Measurements from ENCODE around the gene PLSCR3.

PLSCR3 gene

DNA sequence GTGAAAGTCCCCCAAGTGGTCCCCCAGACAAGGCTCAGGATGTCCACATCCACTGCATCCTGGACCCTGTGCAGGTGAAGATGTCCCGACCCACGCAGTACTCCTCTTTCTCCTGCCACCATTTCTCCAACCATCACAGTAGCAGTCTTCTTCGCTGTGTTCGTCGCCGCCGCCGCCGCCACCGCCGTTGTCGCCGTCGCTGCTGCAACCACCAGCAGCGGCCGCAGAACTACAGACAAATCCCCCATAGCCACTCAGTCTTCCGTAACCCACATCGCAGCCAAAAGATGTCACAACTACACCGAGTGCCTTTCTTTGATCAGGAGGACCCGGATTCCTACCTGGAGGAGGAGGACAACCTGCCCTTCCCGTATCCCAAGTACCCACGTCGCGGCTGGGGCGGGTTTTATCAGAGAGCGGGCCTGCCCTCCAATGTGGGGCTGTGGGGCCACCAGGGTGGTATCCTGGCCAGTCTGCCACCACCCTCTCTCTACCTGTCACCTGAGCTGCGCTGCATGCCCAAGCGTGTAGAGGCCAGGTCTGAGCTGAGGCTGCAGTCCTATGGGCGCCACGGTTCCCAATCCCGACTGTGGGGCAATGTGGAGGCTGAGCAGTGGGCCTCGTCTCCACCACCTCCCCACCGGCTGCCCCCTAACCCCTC lies 32.0 kb upstream of the PLSCR3 start:
- no peak for DNase-seq (ENCODE audit: low spot score)

DNA sequence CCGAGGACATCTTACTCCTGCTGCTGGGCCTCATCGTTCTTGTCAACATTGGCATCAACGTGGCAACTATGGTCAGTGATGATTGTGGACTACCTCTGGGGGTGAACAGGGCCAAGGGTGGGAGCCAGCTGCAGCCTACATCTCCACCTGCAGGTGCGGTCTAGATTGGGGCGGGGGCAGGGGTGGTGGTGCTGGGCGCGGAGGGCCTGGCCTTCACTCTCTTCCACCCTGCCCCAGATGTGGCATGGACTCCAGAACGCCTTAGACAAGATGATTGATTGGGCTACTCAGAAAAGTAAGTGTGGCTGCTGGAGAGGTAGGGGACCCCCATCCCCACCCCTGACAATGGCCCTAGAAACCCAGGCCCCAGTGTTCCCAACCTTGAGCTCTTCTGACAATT lies 31.4 kb upstream of the PLSCR3 start:
- DNase-seq (ENCODE audit: low spot score) = no peak

DNA sequence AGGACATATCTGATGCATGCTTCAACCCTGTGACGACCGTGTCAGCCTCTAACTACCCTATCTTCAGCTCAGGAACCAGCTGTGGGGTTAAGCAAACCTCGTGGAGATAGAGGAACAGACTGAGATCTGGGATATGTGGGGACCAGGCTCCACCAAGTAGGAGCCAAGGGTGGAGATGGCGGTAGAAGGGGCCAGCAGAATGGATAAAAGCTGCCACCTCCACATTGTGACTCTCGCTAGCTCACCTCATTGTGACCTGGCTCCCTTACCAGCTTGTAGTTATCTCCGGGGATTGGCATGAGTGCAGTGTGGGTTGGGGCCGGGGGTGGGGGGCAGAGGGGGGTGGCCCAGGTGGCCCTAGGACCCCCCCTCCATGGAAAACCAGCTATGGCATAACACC lies 31.0 kb upstream of the PLSCR3 start, which contains the start of gene SPEM2:
TSS of gene SPEM2 (plus strand) at position 301 of the 400 bp plus-strand sequence. CDS start at position 374, 73 bp downstream.
- DNase-seq (ENCODE audit: low spot score) = no peak

DNA sequence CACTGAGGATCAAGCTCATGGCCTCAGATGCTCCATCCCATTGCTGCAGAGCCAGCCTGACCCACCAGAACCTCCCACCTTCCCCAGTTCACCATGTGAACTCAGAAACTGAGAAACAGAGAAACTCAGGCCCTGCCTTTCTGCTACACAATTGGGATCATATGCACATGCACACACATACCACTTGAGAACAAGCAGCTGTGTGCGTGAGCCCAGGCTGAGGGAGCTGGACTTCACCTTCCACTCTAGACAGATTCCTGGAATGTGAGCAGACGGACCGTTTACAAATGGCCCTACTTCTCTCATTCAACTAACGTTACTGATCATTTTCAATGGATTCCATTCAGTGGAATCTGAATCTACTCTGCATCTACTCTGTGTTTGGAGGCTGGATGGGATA lies 29.4 kb upstream of the PLSCR3 start:
- DNase-seq (ENCODE audit: low spot score) = no peak

DNA sequence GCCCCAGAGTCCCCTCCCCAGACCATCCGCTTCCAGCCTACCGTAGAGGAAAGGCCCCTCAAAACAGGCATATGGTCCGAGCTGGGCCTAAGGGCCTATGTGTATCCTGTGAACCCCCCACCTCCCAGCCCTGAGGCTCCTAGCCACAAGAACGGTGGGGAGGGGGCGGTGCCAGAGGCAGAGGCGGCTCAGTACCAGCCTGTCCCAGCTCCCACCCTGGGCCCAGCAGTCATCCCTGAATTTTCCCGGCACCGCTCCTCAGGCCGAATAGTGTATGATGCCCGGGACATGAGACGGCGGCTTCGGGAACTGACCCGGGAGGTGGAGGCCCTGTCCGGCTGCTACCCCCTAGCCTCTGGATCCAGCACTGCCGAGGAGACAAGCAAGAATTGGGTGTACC lies 26.9 kb upstream of the PLSCR3 start:
- DNase-seq (ENCODE audit: low spot score) = no peak

DNA sequence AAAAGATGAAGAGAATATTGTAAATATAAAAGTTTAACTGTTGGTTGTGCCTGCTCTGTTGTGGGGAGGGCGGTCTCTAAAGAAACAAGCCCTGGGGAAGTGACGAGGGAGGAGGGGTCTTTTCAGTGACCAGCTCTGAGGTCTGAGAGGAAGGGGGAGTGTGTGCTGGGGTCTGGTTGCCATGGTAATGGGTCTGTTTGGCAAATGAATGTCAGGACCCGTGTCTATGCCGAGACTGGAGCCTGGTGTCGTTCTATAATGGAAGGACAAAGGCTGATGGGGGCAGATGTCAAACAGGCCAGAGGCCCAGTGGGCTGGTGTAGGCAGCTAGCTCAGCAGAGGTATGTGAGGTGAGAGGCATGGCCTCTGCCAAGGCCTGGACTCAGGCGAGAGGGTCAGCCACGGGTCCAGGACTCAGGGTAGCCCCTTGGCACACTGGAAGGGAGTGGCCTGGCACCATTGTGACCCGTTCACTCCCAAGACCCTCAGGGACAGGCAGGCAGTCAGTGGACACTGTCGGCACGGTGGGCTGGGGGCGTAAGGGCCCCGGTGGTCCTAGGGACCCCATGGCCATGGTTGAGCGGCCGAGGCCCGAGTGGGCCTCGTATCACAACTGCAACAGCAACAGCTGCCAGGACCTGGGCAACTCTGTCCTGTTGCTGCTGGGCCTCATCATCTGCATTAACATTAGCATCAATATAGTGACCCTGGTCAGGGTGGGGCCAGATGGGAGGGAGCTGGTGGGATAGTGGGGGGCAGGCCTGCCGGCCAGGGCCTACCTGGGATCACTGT lies 25.7 kb upstream of the PLSCR3 start, which contains the start of gene SPEM1:
TSS of gene SPEM1 (plus strand) at position 506 of the 792 bp plus-strand sequence. CDS start at position 567, 61 bp downstream.
- no peak for DNase-seq (ENCODE audit: low spot score)

DNA sequence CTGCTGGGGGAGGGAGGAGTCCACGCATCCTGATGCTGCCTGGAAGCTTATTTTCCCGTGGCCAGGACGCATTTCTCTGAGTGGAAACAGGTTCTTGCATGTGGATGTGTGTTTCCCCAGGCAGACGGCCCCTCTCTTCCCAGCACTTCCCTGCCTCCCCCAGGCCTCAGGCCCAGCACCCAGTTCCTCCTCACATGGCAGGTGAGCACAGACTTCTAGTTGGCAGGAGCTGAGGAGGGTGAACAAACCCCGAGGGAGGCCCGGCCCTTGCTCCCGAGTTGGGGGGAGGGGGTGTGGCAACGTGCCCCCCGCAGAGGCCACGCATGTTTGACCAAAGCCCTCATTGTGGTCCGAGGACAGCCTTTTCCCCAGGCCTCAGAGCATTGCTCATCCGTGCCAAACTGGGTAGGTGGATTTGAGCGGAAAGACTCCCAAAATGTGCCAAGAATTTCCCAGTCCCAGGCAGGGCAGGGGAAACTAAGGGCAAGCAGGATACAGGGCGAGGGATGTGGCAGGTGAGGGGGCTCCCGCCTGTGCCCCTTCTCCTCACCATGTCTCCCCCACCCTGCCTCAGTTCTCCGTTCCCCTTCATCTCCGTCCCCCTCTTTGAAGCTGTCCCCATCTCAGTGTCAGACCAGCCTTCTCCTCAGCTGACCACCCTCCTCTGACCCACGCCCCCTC lies 24.3 kb upstream of the PLSCR3 start:
- DNase-seq (ENCODE audit: low spot score) = no peak

DNA sequence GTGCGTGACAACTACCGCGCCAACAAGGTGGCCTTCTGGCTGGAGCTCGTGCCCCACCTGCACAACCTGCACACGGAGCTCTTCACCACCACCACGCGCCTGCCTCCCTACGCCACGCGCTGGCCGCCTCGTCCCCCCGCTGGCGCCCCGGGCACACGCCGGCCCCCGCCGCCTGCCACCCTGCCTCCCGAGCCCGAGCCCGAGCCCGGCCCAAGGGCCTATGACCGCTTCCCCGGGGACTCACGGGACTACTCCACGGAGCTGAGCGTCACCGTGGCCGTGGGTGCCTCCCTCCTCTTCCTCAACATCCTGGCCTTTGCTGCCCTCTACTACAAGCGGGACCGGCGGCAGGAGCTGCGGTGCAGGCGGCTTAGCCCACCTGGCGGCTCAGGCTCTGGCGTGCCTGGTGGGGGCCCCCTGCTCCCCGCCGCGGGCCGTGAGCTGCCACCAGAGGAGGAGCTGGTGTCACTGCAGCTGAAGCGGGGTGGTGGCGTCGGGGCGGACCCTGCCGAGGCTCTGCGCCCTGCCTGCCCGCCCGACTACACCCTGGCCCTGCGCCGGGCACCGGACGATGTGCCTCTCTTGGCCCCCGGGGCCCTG lies 22.8 kb upstream of the PLSCR3 start:
- no peak for DNase-seq (ENCODE audit: low spot score)

DNA sequence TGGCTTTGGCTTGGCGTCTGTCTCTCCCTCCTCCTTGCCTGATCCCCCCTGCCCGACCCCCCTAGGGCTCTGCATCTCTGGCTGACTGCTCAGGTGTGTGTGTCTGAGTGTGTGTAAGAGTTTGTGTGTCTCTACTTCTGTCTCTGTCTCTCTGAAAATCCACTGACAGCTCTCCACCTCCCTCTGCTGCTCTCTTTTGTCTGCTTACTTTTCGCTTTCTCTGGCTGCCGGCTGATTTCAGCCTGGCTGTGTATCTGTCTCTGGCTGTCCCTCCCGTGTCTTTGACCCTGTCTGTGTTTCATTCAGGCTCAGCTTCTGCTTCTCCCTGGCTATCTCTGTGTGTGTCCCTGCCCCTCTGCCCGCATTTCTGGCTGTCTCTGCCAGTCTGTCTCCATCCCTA lies 22.0 kb upstream of the PLSCR3 start:
- DNase-seq (ENCODE audit: low spot score) = no peak

DNA sequence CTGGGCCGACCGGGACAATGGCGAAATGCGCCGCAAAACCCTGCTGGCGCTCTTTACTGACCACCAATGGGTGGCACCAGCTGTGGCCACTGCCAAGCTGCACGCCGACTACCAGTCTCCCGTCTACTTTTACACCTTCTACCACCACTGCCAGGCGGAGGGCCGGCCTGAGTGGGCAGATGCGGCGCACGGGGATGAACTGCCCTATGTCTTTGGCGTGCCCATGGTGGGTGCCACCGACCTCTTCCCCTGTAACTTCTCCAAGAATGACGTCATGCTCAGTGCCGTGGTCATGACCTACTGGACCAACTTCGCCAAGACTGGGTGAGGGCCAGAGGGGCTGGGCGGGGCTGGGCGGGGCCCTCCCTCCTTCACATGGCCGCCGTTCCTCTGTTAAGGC lies 21.5 kb upstream of the PLSCR3 start:
- DNase-seq (ENCODE audit: low spot score) = no peak

DNA sequence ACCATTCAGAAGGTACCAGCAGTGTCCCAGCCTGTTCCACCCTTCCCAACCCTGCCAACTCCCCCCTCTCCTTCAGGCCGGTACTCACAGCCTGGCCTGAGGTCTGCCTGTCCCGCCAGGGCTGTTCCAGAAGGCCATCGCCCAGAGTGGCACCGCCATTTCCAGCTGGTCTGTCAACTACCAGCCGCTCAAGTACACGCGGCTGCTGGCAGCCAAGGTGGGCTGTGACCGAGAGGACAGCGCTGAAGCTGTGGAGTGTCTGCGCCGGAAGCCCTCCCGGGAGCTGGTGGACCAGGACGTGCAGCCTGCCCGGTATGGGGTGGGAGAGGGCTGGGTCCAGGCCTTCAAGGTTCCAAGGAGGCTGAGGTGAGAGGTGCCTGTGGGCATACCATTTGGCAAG lies 20.5 kb upstream of the PLSCR3 start:
- DNase-seq (ENCODE audit: low spot score) = no peak

DNA sequence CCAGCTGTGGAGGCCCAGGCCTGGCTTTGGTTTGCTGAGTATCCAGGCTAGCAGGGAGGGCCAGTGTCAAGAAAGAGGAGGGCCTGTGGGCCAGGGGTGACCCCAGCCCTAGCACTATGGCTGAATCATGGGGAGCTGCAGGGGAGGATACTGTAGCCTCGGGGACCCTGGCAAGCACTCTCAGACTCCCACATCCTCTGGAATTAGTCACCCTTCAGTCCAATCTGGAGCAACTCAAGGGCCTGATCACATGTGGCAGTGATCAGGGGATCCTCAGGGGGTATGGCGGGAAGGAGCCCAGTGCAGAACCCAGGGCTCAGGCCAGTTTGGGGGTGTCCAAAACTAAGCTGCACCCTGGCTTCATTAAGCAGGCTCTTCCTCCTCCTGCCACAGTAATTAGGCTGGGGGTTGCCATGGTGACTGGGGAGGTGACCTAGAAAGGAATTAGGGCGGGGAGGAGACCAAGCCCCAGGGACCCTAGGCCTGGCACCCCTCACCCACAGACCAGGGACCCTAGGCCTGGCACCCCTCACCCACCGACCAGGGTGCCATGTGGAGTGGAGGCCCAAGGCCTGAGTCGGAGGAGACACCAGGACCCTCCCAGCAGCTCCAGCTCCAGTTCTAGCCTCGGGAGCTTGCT lies 19.1 kb upstream of the PLSCR3 start:
- no peak for DNase-seq (ENCODE audit: low spot score)

DNA sequence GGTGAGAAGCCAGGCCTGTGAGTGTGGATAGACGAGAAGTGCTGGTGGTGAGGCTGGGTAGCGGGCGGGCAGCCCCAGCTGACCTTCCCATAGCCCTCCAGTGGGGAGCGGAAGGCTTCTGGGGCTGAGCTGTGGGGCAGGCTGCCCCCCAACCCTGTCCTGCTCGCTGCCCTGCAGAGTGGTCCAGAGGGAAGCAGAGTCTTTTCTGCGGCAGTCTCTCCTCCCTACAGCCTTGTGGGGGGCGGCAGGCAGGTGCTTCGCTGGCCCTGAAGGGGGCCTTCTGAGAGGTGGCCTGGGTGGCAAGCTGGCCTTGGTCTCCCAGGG lies 17.1 kb upstream of the PLSCR3 start:
- DNase-seq (ENCODE audit: low spot score) = no peak

DNA sequence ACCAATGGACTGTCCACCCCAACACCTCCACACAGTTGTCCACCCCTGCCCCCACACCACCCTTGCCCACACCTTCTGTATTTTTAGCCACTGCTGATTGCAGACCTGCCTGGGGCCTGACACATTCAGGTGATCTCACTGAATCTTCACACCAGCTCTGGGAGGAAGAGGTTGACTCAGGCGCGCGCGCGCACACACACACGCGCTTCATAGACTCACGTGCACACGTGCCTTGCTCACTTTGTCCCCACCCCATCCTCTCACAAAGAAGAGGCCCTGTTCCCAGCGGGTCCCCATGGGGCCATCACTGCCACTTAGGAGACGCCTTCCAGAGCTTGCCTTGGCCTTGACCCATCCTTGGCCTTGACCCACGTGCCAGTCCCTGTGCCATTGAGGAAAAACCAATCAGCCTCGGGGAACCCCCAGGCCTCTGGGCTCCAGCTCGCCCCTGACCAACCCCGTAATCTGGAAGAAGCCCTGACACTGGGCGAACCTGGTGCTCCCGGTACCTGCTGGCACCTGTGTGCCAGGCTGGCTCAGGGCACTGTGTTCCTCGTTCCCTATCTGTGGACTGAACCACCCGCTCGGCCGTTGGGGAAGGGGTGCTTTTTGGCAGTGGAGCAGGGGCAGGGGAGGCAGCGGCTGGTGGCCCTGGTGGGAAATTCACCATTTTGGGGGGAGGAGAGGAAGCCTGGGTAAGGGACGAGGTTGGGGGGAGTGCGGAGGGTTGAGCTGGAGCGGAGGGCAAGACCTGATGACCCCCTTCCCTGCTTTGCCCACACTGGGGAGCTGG lies 16.5 kb upstream of the PLSCR3 start:
- no peak for DNase-seq (ENCODE audit: low spot score)

DNA sequence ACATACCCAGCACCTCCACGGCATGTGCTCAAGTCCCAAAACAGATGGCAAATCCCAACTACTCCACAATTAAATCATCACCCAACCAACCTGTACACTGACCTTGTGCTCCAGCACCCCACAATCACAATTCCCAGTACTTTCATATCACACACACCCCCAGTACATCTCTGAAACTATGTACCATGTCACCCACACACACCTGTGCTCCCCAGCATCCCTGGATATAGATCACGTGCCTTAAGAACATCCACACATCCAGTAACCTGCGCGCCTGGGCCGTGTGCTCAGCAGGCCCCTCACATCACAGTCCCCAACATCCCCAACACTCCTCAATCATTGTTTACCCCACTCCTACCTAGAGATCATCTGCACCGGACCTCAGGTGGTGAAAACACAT lies 15.4 kb upstream of the PLSCR3 start:
- no peak for DNase-seq (ENCODE audit: low spot score)

DNA sequence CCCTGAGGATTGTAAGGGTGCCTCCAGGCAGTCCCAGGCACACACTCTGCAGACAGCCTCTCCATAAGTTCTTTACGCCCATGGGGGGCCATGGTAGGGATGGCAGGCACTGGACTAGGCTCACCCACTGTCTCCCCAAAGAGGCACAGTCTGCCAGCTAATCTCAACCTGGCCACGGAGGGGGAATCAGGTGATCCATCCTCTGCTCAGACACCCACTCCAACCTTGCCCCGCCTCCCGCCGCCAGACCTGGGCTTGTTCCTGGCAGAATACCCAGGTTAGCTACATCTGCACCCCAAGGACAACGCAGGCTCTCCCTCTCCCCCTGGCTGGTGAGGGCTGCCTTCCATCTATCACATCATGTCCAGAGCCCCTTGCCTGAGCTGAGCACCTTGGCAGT lies 14.5 kb upstream of the PLSCR3 start:
- DNase-seq (ENCODE audit: low spot score) = no peak

DNA sequence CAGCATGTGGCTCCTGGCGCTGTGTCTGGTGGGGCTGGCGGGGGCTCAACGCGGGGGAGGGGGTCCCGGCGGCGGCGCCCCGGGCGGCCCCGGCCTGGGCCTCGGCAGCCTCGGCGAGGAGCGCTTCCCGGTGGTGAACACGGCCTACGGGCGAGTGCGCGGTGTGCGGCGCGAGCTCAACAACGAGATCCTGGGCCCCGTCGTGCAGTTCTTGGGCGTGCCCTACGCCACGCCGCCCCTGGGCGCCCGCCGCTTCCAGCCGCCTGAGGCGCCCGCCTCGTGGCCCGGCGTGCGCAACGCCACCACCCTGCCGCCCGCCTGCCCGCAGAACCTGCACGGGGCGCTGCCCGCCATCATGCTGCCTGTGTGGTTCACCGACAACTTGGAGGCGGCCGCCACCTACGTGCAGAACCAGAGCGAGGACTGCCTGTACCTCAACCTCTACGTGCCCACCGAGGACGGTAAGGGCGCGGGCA lies 14.0 kb upstream of the PLSCR3 start:
- no peak for DNase-seq (ENCODE audit: low spot score)

DNA sequence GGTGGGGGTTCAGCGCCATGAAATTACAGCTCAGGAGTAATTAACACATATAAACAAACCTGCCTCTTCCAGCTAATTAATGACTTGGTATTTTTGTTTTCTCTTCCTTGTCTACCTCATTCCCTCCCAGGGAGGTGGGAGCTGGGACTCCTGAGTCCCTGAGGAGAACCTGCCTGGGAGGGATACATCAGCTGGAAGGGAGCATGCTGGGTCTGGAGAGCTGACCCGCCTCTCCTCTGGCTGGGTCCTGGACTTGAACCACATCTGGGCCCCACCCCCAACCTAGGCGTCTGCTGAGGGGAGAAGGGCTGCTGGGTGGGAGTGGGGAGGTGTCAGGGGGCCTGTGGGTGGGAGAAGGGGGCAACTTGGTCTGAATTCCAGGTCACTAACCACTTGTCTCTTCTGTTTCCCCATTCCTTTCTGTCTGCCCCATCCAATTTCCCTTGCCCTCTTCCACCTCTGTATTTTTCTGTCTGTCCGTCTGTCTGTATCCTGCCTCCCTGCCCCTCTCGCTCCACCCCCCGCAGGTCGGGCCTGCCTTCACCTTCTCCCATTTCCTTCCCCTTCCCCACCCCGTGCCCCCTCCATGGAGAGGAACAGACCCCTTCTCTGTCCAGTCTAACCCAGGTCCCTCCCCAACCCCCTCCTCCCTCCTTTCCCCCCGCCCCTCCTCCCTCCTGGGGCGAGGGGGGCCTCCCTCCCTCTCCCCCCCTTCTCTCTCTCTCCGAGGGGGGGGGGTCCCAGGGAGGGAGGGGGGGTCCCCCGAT lies 13.3 kb upstream of the PLSCR3 start, which contains the start of gene NLGN2:
TSS of gene NLGN2 (plus strand) at position 361 of the 767 bp plus-strand sequence. CDS start 411 bp downstream, outside the sequence.
- DNase-seq (ENCODE audit: low spot score) = no peak

DNA sequence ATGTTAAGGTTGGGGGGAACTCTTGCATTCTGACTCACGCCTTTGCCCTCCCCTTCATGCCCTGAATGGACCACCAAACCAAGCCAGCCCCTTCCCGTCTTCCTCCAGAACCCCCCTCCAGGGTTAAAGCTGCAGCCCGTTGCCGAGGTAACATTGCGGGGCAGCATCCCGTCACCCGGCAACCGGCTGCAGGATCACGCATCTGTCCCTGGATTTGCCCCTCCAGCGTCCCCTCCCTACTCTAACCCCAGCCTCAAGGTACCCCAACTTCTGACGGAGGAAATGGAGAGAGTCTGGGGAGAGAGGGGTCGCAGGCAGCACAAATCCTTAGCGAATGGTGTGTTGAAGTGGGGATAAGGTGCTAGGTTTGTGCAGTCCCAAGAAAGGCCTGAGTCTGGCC lies 12.8 kb upstream of the PLSCR3 start:
- DNase-seq (ENCODE audit: low spot score) = no peak

DNA sequence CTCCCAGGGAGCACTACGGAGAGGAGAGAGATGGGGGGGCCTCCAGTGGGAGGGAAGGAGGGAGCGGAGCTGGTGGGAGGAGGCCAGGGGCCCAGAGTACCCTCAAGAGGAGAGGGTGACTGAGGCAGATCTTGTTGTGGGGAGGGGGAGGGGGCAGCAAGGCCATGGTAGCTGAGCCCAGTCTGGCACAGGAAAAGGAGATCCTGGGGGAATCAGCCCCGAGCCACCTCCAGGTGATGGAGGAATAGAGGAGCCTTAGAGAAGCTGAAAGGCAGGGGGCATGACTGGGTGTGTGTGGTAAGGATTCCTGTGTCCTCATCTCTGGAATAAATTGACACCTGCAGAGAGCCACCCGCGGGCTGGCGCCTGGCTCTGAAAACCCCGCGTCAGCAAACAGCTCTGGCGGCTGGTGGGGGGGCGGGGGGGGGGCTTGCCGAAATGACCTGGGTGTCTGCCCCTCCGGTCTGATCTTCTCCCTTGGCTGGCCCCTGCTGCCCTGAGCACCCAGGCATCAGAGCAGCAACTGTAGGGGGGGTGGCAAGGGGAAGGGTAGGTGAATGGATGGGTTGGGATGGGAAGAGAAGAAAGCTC lies 12.0 kb upstream of the PLSCR3 start:
- DNase-seq (ENCODE audit: low spot score) = no peak

All from HuH-7 (cell line).